Testis (tissue), 2 donors: ENCODE results near the gene PLS1.

Experiments used
- CTCF ChIP-seq, 3 experiments: fragments of 450-650 bp in 2 of 3; fragments of 200-600 bp in 1 of 3; sonication (generic) in 1 of 3; IDR thresholded peaks; one replicate each; pipeline ENCODE4 v1.5.1; 2016 to 2019; ENCODE audit warnings: antibody characterized with exemption in 3 of 3, mild to moderate bottlenecking in 2 of 3, moderate library complexity in 1 of 3
- POLR2A ChIP-seq: fragments of 450-650 bp; IDR thresholded peaks from one replicate; pipeline ENCODE4 v1.6.1; 2017; ENCODE audit warnings: antibody characterized with exemption, mild to moderate bottlenecking, moderate library complexity

GRCh38 chr3:142615171-142615570, 19.0 kb downstream of the PLS1 start:
- TF ChIP-seq CTCF (IDR thresholded peaks at IDR 0.05) (no peak), POLR2A (no peak)
